H1 (cell line): ENCODE results near the gene SLC12A7. TPM values are rescaled to one million over a fixed set of nuclear protein-coding genes. Genes with fewer than 3 reads are reported as not detected.

Experiments
- CTCF ChIA-PET: fragments of 300-600 bp; sonication (Branson Sonifier 250); formaldehyde crosslinking; loops from one replicate; lab custom pipeline; 2021; ENCODE audit not compliant: partially characterized antibody; lab: Charles Lee
- POLR2A ChIA-PET: fragments of 300-600 bp; sonication (Branson Sonifier 250); formaldehyde crosslinking; loops from one replicate; lab custom pipeline; 2021; ENCODE audit warnings: inconsistent platforms; ENCODE audit not compliant: partially characterized antibody; lab: Charles Lee
- DNase-seq, 2 experiments: peaks; one replicate each; pipeline versions ENCODE4 v3.0.0 to v3.0.0-alpha.2; 2010 to 2022; ENCODE audit warnings: low spot score in 2 of 2, low read depth in 1 of 2, mixed read lengths in 1 of 2
- FAIRE-seq: peaks from 2 replicates; lab custom pipeline; 2011; peaks lifted over from hg19 to GRCh38; lab: Jason Lieb, UNC
- H2AFZ ChIP-seq: 2 replicates; pipeline ENCODE4 v1.8.1; 2012; ENCODE audit warnings: low read length, inconsistent platforms
- H2AK5ac ChIP-seq: 2 replicates; pipeline ENCODE4 v1.6.1; 2013; ENCODE audit warnings: low read depth, low read length
- H2BK120ac ChIP-seq: replicated peaks from 2 replicates; pipeline ENCODE3; 2013; ENCODE audit warnings: low read depth, low read length, inconsistent platforms
- H2BK12ac ChIP-seq: 2 replicates; pipeline ENCODE4 v1.6.1; 2013; ENCODE audit warnings: low read depth, low read length
- H2BK15ac ChIP-seq: 2 replicates; pipeline ENCODE4 v1.6.1; 2013; ENCODE audit warnings: low read length
- H2BK20ac ChIP-seq: 2 replicates; pipeline ENCODE4 v1.6.1; 2013; ENCODE audit warnings: low read length
- H2BK5ac ChIP-seq: 2 replicates; pipeline ENCODE4 v1.6.1; 2013; ENCODE audit warnings: low read depth, low read length
- H3K14ac ChIP-seq: 2 replicates; pipeline ENCODE4 v1.6.1; 2013; ENCODE audit warnings: inconsistent platforms; ENCODE audit not compliant: insufficient read length
- H3K18ac ChIP-seq: 2 replicates; pipeline ENCODE4 v1.6.1; 2013; ENCODE audit warnings: low read length; ENCODE audit errors: extremely low read depth
- H3K23ac ChIP-seq: 2 replicates; pipeline ENCODE4 v1.6.1; 2013; ENCODE audit warnings: inconsistent platforms; ENCODE audit not compliant: insufficient read length
- H3K23me2 ChIP-seq: 2 replicates; pipeline ENCODE4 v1.6.1; 2013; ENCODE audit warnings: low read depth, low read length
- H3K27ac ChIP-seq: 2 replicates; pipeline ENCODE4 v1.6.1; 2011; ENCODE audit warnings: low read depth, low read length, inconsistent platforms
- H3K27me3 ChIP-seq, 4 experiments: replicated peaks in 1 of 4; 1 replicate in 1 of 4; 2 replicates in 3 of 4; pipeline versions ENCODE4 v1.6.1 to v1.8.1; 2011 to 2013; ENCODE audit warnings: low read length in 3 of 4, mild to moderate bottlenecking in 3 of 4, inconsistent platforms in 2 of 4, mixed read lengths in 2 of 4, moderate library complexity in 1 of 4; ENCODE audit not compliant: control insufficient read depth in 3 of 4, insufficient read depth in 3 of 4; ENCODE audit errors: extremely low read depth in 1 of 4
- H3K36me3 ChIP-seq, 4 experiments: 2 replicates each; pipeline versions ENCODE4 v1.6.1 to v1.8.1; 2011 to 2013; ENCODE audit warnings: mild to moderate bottlenecking in 4 of 4, low read length in 3 of 4, moderate library complexity in 2 of 4, control low read depth in 1 of 4, inconsistent platforms in 1 of 4; ENCODE audit not compliant: insufficient read depth in 4 of 4, control insufficient read depth in 2 of 4
- H3K4ac ChIP-seq: replicated peaks from 2 replicates; pipeline ENCODE3; 2013; ENCODE audit warnings: low read length, low read depth, mixed read lengths, inconsistent platforms; ENCODE audit not compliant: insufficient read length
- H3K4me1 ChIP-seq, 4 experiments: replicated peaks in 1 of 4; 1 replicate in 1 of 4; 2 replicates in 3 of 4; pipeline versions ENCODE4 v1.6.1 to v1.8.1; 2011 to 2013; ENCODE audit warnings: low read length in 3 of 4, inconsistent platforms in 2 of 4, mixed read lengths in 1 of 4; ENCODE audit not compliant: insufficient read depth in 4 of 4, control insufficient read depth in 3 of 4
- H3K4me2 ChIP-seq, 2 experiments: 2 replicates each; pipeline versions ENCODE4 v1.6.1 to v1.8.1; 2011 to 2013; ENCODE audit warnings: low read depth in 2 of 2, low read length in 2 of 2, control low read depth in 1 of 2, inconsistent platforms in 1 of 2, mild to moderate bottlenecking in 1 of 2; ENCODE audit not compliant: insufficient read depth in 1 of 2
- H3K4me3 ChIP-seq, 4 experiments: fragments of 200-600, 300-600 bp in 1 of 4; sonication (generic), shearing (Covaris generic), sonication (Bioruptor Twin) in 1 of 4; 2 replicates each; pipeline versions ENCODE4 v1.5.1 to v1.8.1; 2011 to 2016; ENCODE audit warnings: low read length in 4 of 4, low read depth in 3 of 4, control low read depth in 2 of 4, inconsistent platforms in 2 of 4, mild to moderate bottlenecking in 2 of 4, mixed read lengths in 1 of 4, moderate library complexity in 1 of 4; ENCODE audit not compliant: insufficient read depth in 2 of 4; ENCODE audit errors: extremely low read depth in 1 of 4
- H3K56ac ChIP-seq: replicated peaks from 2 replicates; pipeline ENCODE3; 2013; ENCODE audit warnings: low read depth, mild to moderate bottlenecking, mixed read lengths, low read length, inconsistent platforms; ENCODE audit not compliant: insufficient read length
- H3K79me1 ChIP-seq: 2 replicates; pipeline ENCODE4 v1.6.1; 2013; ENCODE audit warnings: low read depth, low read length, control low read depth
- H3K79me2 ChIP-seq, 2 experiments: 2 replicates each; pipeline versions ENCODE4 v1.6.1 to v1.8.1; 2012 to 2013; ENCODE audit warnings: low read length in 2 of 2, mild to moderate bottlenecking in 2 of 2, inconsistent platforms in 1 of 2; ENCODE audit not compliant: insufficient read depth in 2 of 2, control insufficient read depth in 1 of 2
- H3K9ac ChIP-seq, 4 experiments: replicated peaks in 1 of 4; 1 replicate in 1 of 4; 2 replicates in 3 of 4; pipeline versions ENCODE4 v1.6.1 to v1.8.1; 2011 to 2013; ENCODE audit warnings: low read depth in 3 of 4, low read length in 3 of 4, control low read depth in 2 of 4, mild to moderate bottlenecking in 2 of 4, moderate library complexity in 2 of 4, inconsistent platforms in 1 of 4; ENCODE audit errors: extremely low read depth in 1 of 4
- H3K9me3 ChIP-seq, 2 experiments: 2 replicates each; pipeline versions ENCODE4 v1.6.1 to v1.8.1; 2012 to 2013; ENCODE audit warnings: mild to moderate bottlenecking in 2 of 2, moderate library complexity in 2 of 2, control low read depth in 1 of 2, inconsistent platforms in 1 of 2, low read depth in 1 of 2, low read length in 1 of 2, mixed read lengths in 1 of 2; ENCODE audit not compliant: insufficient read depth in 2 of 2
- H4K20me1 ChIP-seq, 2 experiments: replicated peaks in 1 of 2; 2 replicates each; pipeline versions ENCODE3 to v1.8.1; 2011 to 2013; ENCODE audit warnings: inconsistent platforms in 2 of 2, low read length in 2 of 2, mild to moderate bottlenecking in 1 of 2; ENCODE audit not compliant: insufficient read depth in 2 of 2, control insufficient read depth in 1 of 2
- H4K5ac ChIP-seq: 2 replicates; pipeline ENCODE4 v1.6.1; 2013; ENCODE audit warnings: low read length, low read depth, mixed read lengths, inconsistent platforms; ENCODE audit not compliant: insufficient read length
- H4K8ac ChIP-seq: 2 replicates; pipeline ENCODE4 v1.8.0; 2013; ENCODE audit warnings: mild to moderate bottlenecking, moderate library complexity, low read length, inconsistent platforms; ENCODE audit not compliant: insufficient read depth; ENCODE audit errors: extremely low read depth
- H4K91ac ChIP-seq: replicated peaks from 2 replicates; pipeline ENCODE3; 2013; ENCODE audit warnings: low read length, mixed read lengths, inconsistent platforms; ENCODE audit not compliant: insufficient read length
- EZH2 ChIP-seq: fragments of 200-600 bp; sonication (generic); IDR thresholded peaks from 2 replicates; pipeline ENCODE4 v1.7.1; 2012; ENCODE audit warnings: low read depth, mild to moderate bottlenecking, moderate library complexity, low read length, inconsistent platforms; ENCODE audit not compliant: severe bottlenecking
- JUND ChIP-seq: IDR thresholded peaks from 2 replicates; pipeline ENCODE4 v1.6.1; 2011; ENCODE audit warnings: mild to moderate bottlenecking, improper control_type of control experiment, low read length
- MAFK ChIP-seq: IDR thresholded peaks from 2 replicates; pipeline ENCODE4 v1.6.1; 2012; ENCODE audit warnings: low read depth, mild to moderate bottlenecking, improper control_type of control experiment, low read length
- SP1 ChIP-seq: IDR thresholded peaks from 2 replicates; pipeline ENCODE4 v1.6.1; 2011; ENCODE audit warnings: low read depth, low read length
- SUZ12 ChIP-seq: fragments of 200-600 bp; sonication (generic); IDR thresholded peaks from 2 replicates; pipeline ENCODE4 v1.6.1; 2012; ENCODE audit warnings: mild to moderate bottlenecking, inconsistent platforms, low read length, moderate library complexity, mixed read lengths
- TBP ChIP-seq: IDR thresholded peaks from 2 replicates; pipeline ENCODE4 v1.6.1; 2011; ENCODE audit warnings: low read depth, low read length, improper control_type of control experiment
- WGBS, 2 experiments: shearing (Covaris generic) in 1 of 2; methylation state at CpG; one replicate each; pipeline versions ENCODE4 v1.1.6 to v1.1.7; 2013 to 2015; ENCODE audit warnings: low lambda C conversion rate in 2 of 2, mixed read lengths in 2 of 2, inconsistent platforms in 1 of 2, low coverage in 1 of 2, missing lambda C conversion rate in 1 of 2; ENCODE audit not compliant: insufficient replicate concordance in 2 of 2, insufficient coverage in 1 of 2, insufficient read length in 1 of 2; ENCODE audit errors: extremely low coverage in 1 of 2, missing lambda C conversion rate in 1 of 2; 5-methylcytosine and 5-hydroxymethylcytosine counted together
- polyA plus RNA-seq, 7 experiments: library from polyadenylated mRNA; depleted of rRNA in 3 of 7; stranded (reverse) in 5 of 7; unstranded in 2 of 7; fragments of >200 nt in 5 of 7; fragments of 200-250 nt in 2 of 7; gene quantifications; 1 replicate in 5 of 7; 2 replicates in 1 of 7; 4 replicates in 1 of 7; pipeline versions ENCODE4 v1.2.1 to v1.2.3, GENCODE V29; 2011 to 2013; ENCODE audit warnings: missing spikeins in 2 of 7, mixed read lengths in 2 of 7
- total RNA-seq: library from RNA; stranded (reverse); fragmentation: NEBNext Ultra II Directional; extraction: Animal tissue kit (Norgen Biotek cat#: 25700); gene quantifications from 2 replicates; pipeline ENCODE4 v1.2.1, GENCODE V29; 2021
- TF ChIP-seq, protein P1 (sequence below): IDR thresholded peaks from 2 replicates; pipeline ENCODE4 v1.6.1; 2012; ENCODE audit warnings: inconsistent platforms

Gene SLC12A7
- total and polyA plus RNA-seq, 2 of the 8 experiments (the other 6 are each of a cell fraction or from before 2014, with no cell fraction given), result 23.5 to 39.7 TPM

- Histone ChIP-seq H2BK15ac (no peak overlapping the region), H2BK5ac (no peak overlapping the region), H3K23ac (no peak overlapping the region), H2BK120ac (no peak overlapping the region), H3K14ac (no peak overlapping the region), H3K4me2 (no peak overlapping the region), H3K18ac (no peak overlapping the region), H3K36me3 (no peaks in the 10 kb centered on the region), H2BK20ac (no peak overlapping the region), H3K4me3 (no peak overlapping the region), H3K56ac (peak overlapping the region; percentile 30), H3K4ac (no peak overlapping the region), H3K27me3 (no peaks in the 10 kb centered on the region), H3K23me2 (peaks cover 74% of the 10 kb centered on the region; the same call in 1 of the 2 replicates), H3K27ac (no peak overlapping the region), H3K9ac (no peak overlapping the region), H4K8ac (no peak overlapping the region), H3K9me3 (peaks cover 10 to 50% of the 10 kb centered on the region in 2 experiments), H2BK12ac (no peak overlapping the region), H3K4me1 (no peaks in the 10 kb centered on the region), H2AFZ (no peak overlapping the region), H4K20me1 (peaks cover 0 to 14% of the 10 kb centered on the region in 2 experiments), H3K79me1 (no peaks in the 10 kb centered on the region), H3K79me2 (no peaks in the 10 kb centered on the region), H4K5ac (no peak overlapping the region), H2AK5ac (no peak overlapping the region), H4K91ac (no peak overlapping the region)
- CTCF ChIA-PET, result no interaction called here
- DNase-seq (no peak), FAIRE-seq (no peak)
- WGBS, 2 experiments, result 85 to 100% methylated on average over 5 of the region's 5 CpGs
- POLR2A ChIA-PET, result no interaction called here
- TF ChIP-seq, protein P1, sequence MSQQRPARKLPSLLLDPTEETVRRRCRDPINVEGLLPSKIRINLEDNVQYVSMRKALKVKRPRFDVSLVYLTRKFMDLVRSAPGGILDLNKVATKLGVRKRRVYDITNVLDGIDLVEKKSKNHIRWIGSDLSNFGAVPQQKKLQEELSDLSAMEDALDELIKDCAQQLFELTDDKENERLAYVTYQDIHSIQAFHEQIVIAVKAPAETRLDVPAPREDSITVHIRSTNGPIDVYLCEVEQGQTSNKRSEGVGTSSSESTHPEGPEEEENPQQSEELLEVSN, result no peak
- TF ChIP-seq SP1 (no peak), TBP (no peak), EZH2 (no peak), MAFK (no peak), JUND (no peak), SUZ12 (no peak)
These were observed 67.7 kb downstream of the SLC12A7 start for GRCh38 chr5:1044117-1044516.
